Suprapubic skin (tissue), 3 donors: ENCODE results near the gene DCLK2.

Experiments used
- CTCF ChIP-seq, 2 donors: fragments of 200-600 bp in 1 of 2; fragments of 450-650 bp in 1 of 2; sonication (generic) in 1 of 2; IDR thresholded peaks; one replicate each; pipeline ENCODE4 v1.5.1; 2016 to 2019; ENCODE audit warnings: antibody characterized with exemption in 2 of 2, mild to moderate bottlenecking in 1 of 2, moderate library complexity in 1 of 2
- POLR2AphosphoS5 ChIP-seq, 3 donors: sonication (generic); formaldehyde crosslinking; IDR thresholded peaks; one replicate each; pipeline ENCODE4 v1.6.1; 2017; ENCODE audit warnings: antibody characterized with exemption in 3 of 3

- no peak for TF ChIP-seq CTCF (IDR thresholded peaks at IDR 0.05)
- no peak for TF ChIP-seq POLR2AphosphoS5 (IDR thresholded peaks at IDR 0.05)
Observed at GRCh38 chr4:150289881-150290280, 211.6 kb downstream of the DCLK2 start.
